ENCODE measurements around the gene OR1F1.

DNA sequence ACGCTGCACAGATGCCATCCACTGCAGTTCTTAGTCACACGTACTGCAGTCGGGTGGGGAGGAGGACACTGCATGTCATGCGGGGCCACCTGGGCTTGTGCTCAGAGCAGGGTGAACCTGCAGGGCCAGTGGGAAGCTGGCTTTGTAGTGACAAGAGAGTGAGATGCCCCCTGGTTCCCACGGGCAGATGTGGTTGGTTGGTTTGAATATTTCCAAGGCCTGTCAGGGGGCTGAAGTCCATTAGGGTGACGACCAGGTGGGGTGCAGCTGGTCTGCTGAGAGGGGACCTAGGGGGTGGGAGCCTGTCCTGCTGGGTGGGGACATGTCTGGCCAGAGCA is 38.8 kb upstream of the OR1F1 start:
- no peak for TF ChIP-seq EZH2 (IDR thresholded peaks at IDR 0.05; ENCODE audit: borderline replicate concordance, low read length)
- TF ChIP-seq, protein P1, sequence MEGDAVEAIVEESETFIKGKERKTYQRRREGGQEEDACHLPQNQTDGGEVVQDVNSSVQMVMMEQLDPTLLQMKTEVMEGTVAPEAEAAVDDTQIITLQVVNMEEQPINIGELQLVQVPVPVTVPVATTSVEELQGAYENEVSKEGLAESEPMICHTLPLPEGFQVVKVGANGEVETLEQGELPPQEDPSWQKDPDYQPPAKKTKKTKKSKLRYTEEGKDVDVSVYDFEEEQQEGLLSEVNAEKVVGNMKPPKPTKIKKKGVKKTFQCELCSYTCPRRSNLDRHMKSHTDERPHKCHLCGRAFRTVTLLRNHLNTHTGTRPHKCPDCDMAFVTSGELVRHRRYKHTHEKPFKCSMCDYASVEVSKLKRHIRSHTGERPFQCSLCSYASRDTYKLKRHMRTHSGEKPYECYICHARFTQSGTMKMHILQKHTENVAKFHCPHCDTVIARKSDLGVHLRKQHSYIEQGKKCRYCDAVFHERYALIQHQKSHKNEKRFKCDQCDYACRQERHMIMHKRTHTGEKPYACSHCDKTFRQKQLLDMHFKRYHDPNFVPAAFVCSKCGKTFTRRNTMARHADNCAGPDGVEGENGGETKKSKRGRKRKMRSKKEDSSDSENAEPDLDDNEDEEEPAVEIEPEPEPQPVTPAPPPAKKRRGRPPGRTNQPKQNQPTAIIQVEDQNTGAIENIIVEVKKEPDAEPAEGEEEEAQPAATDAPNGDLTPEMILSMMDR (conservative IDR thresholded peaks at IDR 0.05 in 1 of 2, IDR thresholded peaks at IDR 0.05 in 1 of 2; ENCODE audit: extremely low read depth in 1 of 2, insufficient read depth in 1 of 2, low read depth in 1 of 2, low read length in 2 of 2), result no peak
